ENCODE results near the gene UBE2L3.
"Not testable (repeated sequence)": the region's sequence is repeated elsewhere in the genome, so short reads cannot be mapped to it uniquely, and the experiment has no call there.

DNA sequence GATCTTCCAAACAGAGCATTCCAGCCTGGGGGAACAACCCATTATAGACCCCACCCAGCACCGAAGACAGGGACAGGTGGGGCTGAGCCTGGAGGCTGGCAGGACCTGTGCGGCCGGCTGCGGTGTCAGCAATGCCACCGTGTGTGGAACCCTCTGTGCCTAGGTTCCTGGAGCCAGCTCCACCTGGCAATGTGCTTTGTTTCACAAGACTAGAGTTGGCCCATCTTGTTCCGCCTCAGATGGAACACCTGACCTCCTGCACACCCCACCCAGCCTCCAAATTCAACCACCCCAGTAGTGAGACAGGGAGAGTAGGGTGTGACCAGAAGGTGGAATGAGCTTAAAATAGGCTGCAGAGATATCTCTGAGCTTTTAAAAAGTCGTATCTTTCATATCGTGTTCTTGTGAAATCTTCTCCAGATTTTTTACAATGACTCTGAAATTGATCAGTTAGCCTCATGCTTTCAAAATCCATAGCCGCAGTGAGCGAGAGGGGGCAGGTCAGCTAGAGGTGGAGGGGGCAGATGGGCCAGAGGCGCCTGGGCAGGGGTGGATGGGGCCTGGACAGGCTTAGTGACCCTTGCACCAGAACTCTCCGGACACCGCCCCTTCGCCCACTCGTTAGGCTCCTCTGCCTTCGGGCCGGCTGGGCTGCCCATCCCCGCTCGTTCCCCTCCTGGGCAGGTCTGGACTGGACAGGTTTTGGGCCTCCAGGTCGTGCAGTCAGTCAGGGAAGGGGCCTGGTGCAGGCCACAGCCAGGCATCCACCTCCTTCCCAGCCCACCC, 34.5 kb upstream of the UBE2L3 start:
- TF ChIP-seq, protein P1, sequence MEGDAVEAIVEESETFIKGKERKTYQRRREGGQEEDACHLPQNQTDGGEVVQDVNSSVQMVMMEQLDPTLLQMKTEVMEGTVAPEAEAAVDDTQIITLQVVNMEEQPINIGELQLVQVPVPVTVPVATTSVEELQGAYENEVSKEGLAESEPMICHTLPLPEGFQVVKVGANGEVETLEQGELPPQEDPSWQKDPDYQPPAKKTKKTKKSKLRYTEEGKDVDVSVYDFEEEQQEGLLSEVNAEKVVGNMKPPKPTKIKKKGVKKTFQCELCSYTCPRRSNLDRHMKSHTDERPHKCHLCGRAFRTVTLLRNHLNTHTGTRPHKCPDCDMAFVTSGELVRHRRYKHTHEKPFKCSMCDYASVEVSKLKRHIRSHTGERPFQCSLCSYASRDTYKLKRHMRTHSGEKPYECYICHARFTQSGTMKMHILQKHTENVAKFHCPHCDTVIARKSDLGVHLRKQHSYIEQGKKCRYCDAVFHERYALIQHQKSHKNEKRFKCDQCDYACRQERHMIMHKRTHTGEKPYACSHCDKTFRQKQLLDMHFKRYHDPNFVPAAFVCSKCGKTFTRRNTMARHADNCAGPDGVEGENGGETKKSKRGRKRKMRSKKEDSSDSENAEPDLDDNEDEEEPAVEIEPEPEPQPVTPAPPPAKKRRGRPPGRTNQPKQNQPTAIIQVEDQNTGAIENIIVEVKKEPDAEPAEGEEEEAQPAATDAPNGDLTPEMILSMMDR (IDR thresholded peaks at IDR 0.05) = not testable (repeated sequence)
- not testable (repeated sequence) for TF ChIP-seq POLR2A (IDR thresholded peaks at IDR 0.05)
